Keratinocyte (primary cell): ENCODE measurements around the gene SENP1. TPM values are rescaled to one million over a fixed set of nuclear protein-coding genes. Genes with fewer than 3 reads are reported as not detected.

Source experiments
- DNase-seq: peaks from one replicate; pipeline ENCODE4 v3.0.0-alpha.2; 2011; ENCODE audit warnings: low read depth, missing footprints, low spot score
- FAIRE-seq: peaks from 2 replicates; lab custom pipeline; 2011; peaks lifted over from hg19 to GRCh38; lab: Jason Lieb, UNC
- H2AFZ ChIP-seq: 2 replicates; pipeline ENCODE4 v1.6.0; 2012; ENCODE audit warnings: low read length, control low read depth, inconsistent platforms; ENCODE audit not compliant: control insufficient read depth
- H3K27ac ChIP-seq: 2 replicates; pipeline ENCODE4 v1.5.1; 2011; ENCODE audit warnings: low read length; ENCODE audit not compliant: control insufficient read depth, insufficient read depth
- H3K27me3 ChIP-seq: 3 replicates; pipeline ENCODE4 v1.6.0; 2011; ENCODE audit warnings: low read length; ENCODE audit not compliant: control insufficient read depth, insufficient read depth; ENCODE audit errors: extremely low read depth
- H3K36me3 ChIP-seq, 2 experiments: 2 replicates in 1 of 2; 3 replicates in 1 of 2; pipeline ENCODE4 v1.5.1; 2011; ENCODE audit warnings: low read length in 2 of 2, mild to moderate bottlenecking in 1 of 2; ENCODE audit not compliant: control insufficient read depth in 2 of 2, insufficient read depth in 2 of 2; ENCODE audit errors: extremely low read depth in 1 of 2
- H3K4me1 ChIP-seq: 3 replicates; pipeline ENCODE4 v1.5.1; 2011; ENCODE audit warnings: low read length; ENCODE audit not compliant: control insufficient read depth, insufficient read depth; ENCODE audit errors: extremely low read depth
- H3K4me2 ChIP-seq: 3 replicates; pipeline ENCODE4 v1.6.0; 2011; ENCODE audit warnings: low read depth, low read length; ENCODE audit not compliant: control insufficient read depth, insufficient read depth; ENCODE audit errors: extremely low read depth
- H3K4me3 ChIP-seq, 3 experiments: fragments of 200-600 bp in 1 of 3; sonication (generic) in 1 of 3; 2 replicates in 2 of 3; 3 replicates in 1 of 3; pipeline ENCODE4 v1.5.1; 2011 to 2016; ENCODE audit warnings: low read length in 3 of 3, mild to moderate bottlenecking in 3 of 3, control low read depth in 2 of 3, inconsistent platforms in 1 of 3, low read depth in 1 of 3, mixed read lengths in 1 of 3, mixed run types in 1 of 3, moderate library complexity in 1 of 3; ENCODE audit not compliant: control insufficient read depth in 2 of 3, insufficient read depth in 2 of 3; ENCODE audit errors: extremely low read depth in 1 of 3
- H3K79me2 ChIP-seq: 2 replicates; pipeline ENCODE4 v1.6.0; 2012; ENCODE audit warnings: low read length; ENCODE audit not compliant: control insufficient read depth, insufficient read depth
- H3K9ac ChIP-seq: 3 replicates; pipeline ENCODE4 v1.6.0; 2011; ENCODE audit warnings: low read length; ENCODE audit not compliant: control insufficient read depth, insufficient read depth; ENCODE audit errors: extremely low read depth
- H3K9me1 ChIP-seq: 3 replicates; pipeline ENCODE4 v1.6.0; 2011; ENCODE audit warnings: low read length; ENCODE audit not compliant: control insufficient read depth, insufficient read depth; ENCODE audit errors: extremely low read depth
- H3K9me3 ChIP-seq: 2 replicates; pipeline ENCODE4 v1.5.1; 2012; ENCODE audit warnings: low read depth, low read length; ENCODE audit not compliant: control insufficient read depth
- H4K20me1 ChIP-seq: 3 replicates; pipeline ENCODE4 v1.6.0; 2011; ENCODE audit warnings: low read length; ENCODE audit not compliant: control insufficient read depth, insufficient read depth; ENCODE audit errors: extremely low read depth
- EZH2 ChIP-seq: IDR thresholded peaks from one replicate; pipeline ENCODE4 v1.6.1; 2012; ENCODE audit warnings: inconsistent platforms, mild to moderate bottlenecking, low read length, moderate library complexity
- dilution Hi-C: fragments of 300-500 bp; cut with MboI; formaldehyde crosslinking; loops from one replicate; pipeline ENCODE4 v1.7.0; 2020; ENCODE audit warnings: low sequenced_read_pairs; ENCODE audit not compliant: extremely low pct_ligation_motif_present
- polyA plus RNA-seq, 5 experiments: library from polyadenylated mRNA; depleted of rRNA in 3 of 5; stranded (reverse) in 3 of 5; stranded (forward) in 1 of 5; unstranded in 1 of 5; fragments of >200 nt; gene quantifications; 1 replicate in 1 of 5; 2 replicates in 3 of 5; 3 replicates in 1 of 5; pipeline versions ENCODE4 v1.2.1 to v1.2.3, GENCODE V29; 2011 to 2012; ENCODE audit warnings: missing spikeins in 2 of 5, low read depth in 1 of 5, low replicate concordance in 1 of 5
- TF ChIP-seq, protein P1 (sequence below), 3 experiments: IDR thresholded peaks in 1 of 3; conservative IDR thresholded peaks in 1 of 3; optimal IDR thresholded peaks in 1 of 3; 2 replicates in 2 of 3; 3 replicates in 1 of 3; pipeline versions ENCODE3 to v1.5.1; 2011; ENCODE audit warnings: low read length in 3 of 3, mild to moderate bottlenecking in 3 of 3, moderate library complexity in 2 of 3, control low read depth in 1 of 3, inconsistent platforms in 1 of 3; ENCODE audit not compliant: insufficient read depth in 2 of 3; ENCODE audit errors: extremely low read depth in 1 of 3

The SENP1 gene
- polyA plus RNA-seq, 1 donor (not counting 4 experiments of a cell fraction or from before 2014, with no cell fraction given): 15.4 TPM

DNA sequence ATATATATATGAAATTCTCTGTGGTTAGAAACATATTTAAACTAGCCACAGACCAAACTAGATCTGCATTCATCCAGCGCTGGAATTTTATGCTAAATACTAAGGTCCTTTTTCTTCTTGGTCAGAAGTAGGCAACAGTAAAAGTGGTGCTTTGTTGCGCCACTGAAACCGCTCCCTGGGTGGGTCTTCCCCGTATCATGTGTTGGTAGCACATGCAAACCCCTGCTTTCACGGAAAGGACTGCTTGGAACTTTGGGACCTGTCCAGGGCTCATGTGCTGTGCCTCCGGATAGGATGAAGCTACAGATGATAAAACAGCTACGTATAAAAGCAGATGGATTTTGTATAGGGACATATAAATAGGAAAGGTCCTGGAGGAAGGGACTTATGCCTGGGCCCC, 61.5 kb downstream of the SENP1 start:
- H3K79me2 ChIP-seq: no peaks in the 10 kb centered on the region
- H4K20me1 ChIP-seq: no peaks in the 10 kb centered on the region
- H3K27ac ChIP-seq: no peak overlapping the region
- H3K9me1 ChIP-seq: no peaks in the 10 kb centered on the region
- H3K4me3 ChIP-seq: no peak overlapping the region
- H3K4me2 ChIP-seq: no peak overlapping the region
- no peaks in the 10 kb centered on the region for H3K4me1 ChIP-seq
- FAIRE-seq (no peak), DNase-seq (no peak)
- peaks cover 4 to 5% of the 10 kb centered on the region in 2 experiments for H3K36me3 ChIP-seq
- TF ChIP-seq, protein P1, sequence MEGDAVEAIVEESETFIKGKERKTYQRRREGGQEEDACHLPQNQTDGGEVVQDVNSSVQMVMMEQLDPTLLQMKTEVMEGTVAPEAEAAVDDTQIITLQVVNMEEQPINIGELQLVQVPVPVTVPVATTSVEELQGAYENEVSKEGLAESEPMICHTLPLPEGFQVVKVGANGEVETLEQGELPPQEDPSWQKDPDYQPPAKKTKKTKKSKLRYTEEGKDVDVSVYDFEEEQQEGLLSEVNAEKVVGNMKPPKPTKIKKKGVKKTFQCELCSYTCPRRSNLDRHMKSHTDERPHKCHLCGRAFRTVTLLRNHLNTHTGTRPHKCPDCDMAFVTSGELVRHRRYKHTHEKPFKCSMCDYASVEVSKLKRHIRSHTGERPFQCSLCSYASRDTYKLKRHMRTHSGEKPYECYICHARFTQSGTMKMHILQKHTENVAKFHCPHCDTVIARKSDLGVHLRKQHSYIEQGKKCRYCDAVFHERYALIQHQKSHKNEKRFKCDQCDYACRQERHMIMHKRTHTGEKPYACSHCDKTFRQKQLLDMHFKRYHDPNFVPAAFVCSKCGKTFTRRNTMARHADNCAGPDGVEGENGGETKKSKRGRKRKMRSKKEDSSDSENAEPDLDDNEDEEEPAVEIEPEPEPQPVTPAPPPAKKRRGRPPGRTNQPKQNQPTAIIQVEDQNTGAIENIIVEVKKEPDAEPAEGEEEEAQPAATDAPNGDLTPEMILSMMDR (optimal IDR thresholded peaks at IDR 0.05 in 1 of 3, IDR thresholded peaks at IDR 0.05 in 1 of 3, conservative IDR thresholded peaks at IDR 0.05 in 1 of 3; ENCODE audit: extremely low read depth in 1 of 3, insufficient read depth in 2 of 3, low read length in 3 of 3): no peak
- TF ChIP-seq EZH2: no peak
- H3K9me3 ChIP-seq: no peaks in the 10 kb centered on the region
- H3K27me3 ChIP-seq: no peaks in the 10 kb centered on the region
- dilution Hi-C loops: no loop called here
- no peak overlapping the region for H3K9ac ChIP-seq
- H2AFZ ChIP-seq: no peak overlapping the region

DNA sequence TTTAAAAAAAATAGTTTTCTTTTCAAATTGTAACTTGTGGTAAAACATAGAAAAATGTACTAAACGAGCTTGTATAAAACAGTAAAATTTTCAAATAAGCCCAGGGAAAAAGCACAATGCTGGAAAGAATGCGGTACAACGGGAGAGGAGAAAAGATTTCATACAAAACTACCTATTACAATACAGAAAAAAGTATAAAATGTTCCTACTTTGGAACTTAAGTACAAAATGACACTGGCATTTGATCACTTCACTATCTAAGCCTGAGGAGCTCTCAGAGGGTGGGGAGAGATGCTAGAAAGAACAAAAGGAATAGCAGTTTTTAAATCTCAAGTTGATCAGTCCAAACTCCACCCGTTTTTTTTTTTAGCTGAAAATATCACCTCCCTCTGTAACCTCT, 62.1 kb downstream of the SENP1 start:
- TF ChIP-seq, protein P1 (optimal IDR thresholded peaks at IDR 0.05 in 1 of 3, IDR thresholded peaks at IDR 0.05 in 1 of 3, conservative IDR thresholded peaks at IDR 0.05 in 1 of 3; ENCODE audit: extremely low read depth in 1 of 3, insufficient read depth in 2 of 3, low read length in 3 of 3): no peak
- H3K9me1 ChIP-seq: no peaks in the 10 kb centered on the region
- FAIRE-seq (no peak), DNase-seq (no peak)
- H3K79me2 ChIP-seq: no peaks in the 10 kb centered on the region
- no peaks in the 10 kb centered on the region for H3K27me3 ChIP-seq
- no peak overlapping the region for H3K9ac ChIP-seq
- H3K4me3 ChIP-seq: no peak overlapping the region
- no peak overlapping the region for H3K27ac ChIP-seq
- peaks cover 4 to 5% of the 10 kb centered on the region in 2 experiments for H3K36me3 ChIP-seq
- dilution Hi-C loops: no loop called here
- H3K9me3 ChIP-seq: no peaks in the 10 kb centered on the region
- H4K20me1 ChIP-seq: no peaks in the 10 kb centered on the region
- H3K4me1 ChIP-seq: no peaks in the 10 kb centered on the region
- H3K4me2 ChIP-seq: no peak overlapping the region
- H2AFZ ChIP-seq: no peak overlapping the region
